GM21390 (cell line): Measurements from ENCODE around the gene FGF14.

Experiments used
- ATAC-seq: cut with Tn5 transposase; IDR thresholded peaks from one replicate; pipeline ENCODE4 v1.9.1; 2021; ENCODE audit not compliant: unreplicated experiment

FGF14 gene

GRCh38 chr13:102198418-102199311 is 203.2 kb downstream of the FGF14 start:
- no peak for ATAC-seq

DNA sequence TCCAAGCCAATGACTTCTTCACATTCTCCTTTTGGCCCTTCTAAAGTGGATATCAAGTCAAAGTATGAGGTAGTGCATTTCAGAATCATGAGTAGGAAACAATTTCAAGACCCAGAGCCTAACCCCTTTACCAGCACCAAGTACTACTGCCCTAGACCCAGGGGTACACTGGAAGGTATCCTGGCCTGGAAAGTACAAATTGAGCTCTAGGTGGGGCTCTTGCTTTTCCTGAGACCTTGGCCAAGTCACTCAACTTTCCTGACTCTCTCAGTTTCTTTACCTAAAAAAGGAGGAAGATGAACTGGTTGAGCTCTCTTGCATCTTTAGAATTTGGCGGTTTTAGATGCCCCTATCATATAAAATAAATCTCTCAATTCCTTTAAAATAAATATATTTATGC is 204.7 kb downstream of the FGF14 start:
- ATAC-seq, result no peak

DNA sequence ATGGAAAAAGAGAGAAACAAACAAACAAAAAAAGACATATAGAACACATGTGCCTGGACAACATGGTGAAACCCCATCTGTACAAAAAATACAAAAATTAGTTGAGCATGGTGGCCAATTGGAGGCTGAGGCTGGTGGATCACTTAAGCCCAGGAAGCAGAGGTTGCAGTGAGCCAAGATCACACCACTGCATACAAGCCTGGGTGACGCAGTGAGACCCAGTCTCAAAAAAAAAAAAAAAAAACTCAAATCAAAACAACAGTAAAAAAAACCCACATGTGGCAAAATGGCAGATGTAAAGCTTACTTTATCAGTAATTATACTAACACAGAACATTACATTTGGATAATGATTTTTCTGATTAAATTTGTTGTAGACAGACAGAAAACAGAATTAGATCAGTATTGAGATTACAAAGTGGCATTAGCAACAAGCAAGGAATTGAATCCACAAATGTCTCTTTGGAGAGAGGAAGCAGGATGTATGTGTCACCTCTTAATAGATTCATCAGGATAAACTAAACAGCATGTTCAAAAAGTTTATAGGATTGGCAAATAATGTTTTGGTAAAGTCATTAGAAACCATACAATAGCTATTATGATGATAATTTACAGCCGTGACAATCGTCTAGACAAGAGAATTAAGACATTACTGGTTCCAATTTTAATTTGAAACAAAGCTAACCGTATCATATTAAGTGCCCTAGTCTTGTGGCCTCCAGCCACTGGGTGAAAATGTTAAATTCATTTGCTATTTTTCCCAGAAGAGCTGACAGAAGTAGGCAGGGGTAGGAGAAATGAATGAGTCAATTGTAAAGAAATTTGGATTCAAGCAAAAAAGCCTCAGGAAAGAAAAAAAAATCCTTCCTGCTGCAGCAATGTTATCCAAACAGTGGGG is 206.0 kb downstream of the FGF14 start:
- no peak for ATAC-seq

DNA sequence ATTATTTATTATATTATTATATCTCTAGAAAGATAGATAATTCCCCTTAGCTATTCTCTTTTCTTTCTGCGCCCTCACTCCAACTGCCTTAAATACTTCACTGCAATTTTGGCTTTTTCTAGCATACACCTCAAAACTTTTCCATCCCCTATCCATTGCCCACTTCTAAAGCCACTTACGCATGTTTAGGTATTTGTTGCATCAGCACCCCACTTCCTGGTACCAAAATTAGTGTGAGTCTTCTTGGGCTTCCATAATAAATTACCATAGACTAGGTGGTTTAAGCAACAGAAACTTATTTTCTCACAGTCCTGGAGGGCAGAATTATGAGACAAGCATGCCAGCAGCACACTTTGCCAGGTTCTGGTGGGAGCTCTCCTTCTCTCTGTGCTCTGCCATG is 209.0 kb downstream of the FGF14 start:
- ATAC-seq, result no peak

- ATAC-seq, result no peak
Measured at GRCh38 chr13:102191951-102192502, 209.8 kb downstream of the FGF14 start.

GRCh38 chr13:102190930-102191329 is 210.9 kb downstream of the FGF14 start:
- ATAC-seq, result no peak

DNA sequence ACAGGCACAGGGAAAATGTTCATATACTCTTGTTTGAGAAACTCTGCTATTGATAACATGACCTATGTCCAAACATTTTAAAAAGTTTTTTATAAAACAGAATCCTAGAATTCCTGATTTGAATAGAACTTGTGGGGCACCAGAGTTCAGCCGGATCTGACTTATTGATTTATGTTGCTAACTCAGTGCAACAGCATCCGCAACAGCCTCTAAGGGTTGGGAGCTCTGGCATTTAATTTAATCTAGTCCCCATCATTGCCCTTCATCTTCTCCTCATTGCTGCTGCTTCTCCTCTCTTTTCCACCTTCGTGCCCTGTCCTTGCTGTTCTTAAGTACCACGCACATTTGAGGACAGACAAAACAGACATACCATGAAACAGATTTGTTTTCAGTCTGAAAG is 214.5 kb downstream of the FGF14 start:
- no peak for ATAC-seq

DNA sequence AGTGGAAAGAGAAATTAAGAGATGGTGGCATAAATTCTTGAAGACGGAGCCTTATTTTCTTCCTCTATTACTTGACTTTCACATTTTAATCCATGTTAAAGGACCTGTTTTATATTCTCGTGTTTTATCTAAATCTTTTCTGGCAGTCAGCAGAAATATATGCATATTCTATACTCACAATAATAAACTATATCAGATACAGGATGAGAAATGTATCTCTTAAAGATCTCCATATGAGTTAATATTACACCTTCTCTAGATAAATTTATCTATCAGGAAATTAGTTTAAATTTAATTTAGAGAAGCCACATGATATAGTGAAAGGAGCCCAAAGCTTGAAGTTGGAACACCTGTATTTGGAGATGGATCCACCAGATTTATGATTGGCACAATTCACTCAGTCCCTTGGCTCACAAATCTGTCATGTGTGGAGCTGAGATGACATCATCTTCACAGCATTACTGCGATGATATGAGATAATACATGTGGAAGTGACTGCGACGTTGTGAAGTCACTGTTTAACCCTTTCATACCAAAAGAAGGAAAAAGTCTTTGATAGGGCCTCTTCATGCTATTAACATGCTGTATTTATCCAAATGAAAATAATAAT is 216.4 kb downstream of the FGF14 start:
- ATAC-seq, result no peak

DNA sequence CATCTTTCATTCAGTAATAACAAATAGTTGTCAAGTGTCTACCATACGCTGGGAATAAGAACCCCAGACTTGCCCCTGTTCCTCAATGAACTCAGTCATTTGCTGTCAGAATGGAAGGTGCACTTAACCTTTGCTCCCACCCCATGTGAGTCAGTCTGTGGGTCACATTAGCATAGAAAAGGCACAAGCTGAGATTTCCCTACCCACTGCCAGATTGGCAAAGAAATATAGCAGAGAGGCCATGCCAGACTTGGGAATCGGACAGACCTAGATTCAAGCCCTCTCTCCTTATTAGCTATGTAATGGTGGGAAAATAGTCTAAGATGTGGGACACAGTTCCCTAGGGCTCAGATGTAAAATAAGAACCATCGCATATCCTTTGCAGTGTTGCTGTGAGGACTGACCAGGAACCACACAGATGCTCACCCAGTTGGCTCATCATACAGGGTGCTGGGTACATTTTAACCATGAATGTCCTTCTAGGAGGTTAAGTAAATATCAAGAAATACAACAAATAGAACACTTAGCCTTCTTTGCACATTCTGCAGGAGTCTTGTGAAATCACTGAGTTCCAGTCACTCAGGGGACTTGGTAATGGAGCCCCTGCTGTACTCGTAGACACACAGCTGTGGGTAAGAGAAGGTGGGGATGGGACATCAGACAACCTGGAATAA is 218.2 kb downstream of the FGF14 start:
- no peak for ATAC-seq

DNA sequence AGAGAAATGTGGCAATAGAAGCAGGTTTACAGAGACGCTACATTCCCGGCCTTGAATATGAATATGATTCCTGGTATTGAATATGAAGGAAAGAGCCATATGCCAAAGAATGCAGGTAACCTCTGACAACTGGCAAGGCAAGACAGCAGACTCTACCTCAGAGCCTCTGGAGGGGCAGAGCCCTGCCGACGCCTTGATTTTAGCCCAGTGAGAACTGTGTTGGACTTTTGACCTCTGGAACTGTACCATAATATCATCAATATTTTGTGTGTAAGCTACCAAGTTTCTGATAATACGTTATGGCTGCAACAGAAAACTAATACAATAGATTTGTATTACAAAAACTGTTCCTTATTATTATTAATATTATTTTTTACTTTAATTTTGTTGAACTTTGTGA is 219.7 kb downstream of the FGF14 start:
- ATAC-seq, result no peak

- no peak for ATAC-seq
Measured at GRCh38 chr13:102177431-102177830, 224.4 kb downstream of the FGF14 start.

DNA sequence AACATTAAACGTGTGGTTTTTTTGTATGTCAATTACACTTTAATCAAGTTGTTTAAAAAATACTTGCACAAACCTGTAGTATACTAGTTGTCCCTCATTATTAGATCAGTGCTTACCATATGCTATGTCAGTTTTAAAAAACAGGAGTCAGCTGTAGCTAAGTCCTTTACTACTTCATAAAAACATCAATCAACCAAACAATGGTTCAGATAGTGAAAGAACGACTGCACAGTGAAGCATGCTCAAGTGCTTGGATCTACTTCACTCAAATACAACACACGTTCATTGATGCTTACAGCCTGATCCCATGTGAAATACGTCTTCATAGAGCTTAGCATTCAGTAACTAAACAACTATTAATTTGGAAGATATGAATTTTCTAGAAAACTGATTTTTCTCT is 225.0 kb downstream of the FGF14 start:
- no peak for ATAC-seq

DNA sequence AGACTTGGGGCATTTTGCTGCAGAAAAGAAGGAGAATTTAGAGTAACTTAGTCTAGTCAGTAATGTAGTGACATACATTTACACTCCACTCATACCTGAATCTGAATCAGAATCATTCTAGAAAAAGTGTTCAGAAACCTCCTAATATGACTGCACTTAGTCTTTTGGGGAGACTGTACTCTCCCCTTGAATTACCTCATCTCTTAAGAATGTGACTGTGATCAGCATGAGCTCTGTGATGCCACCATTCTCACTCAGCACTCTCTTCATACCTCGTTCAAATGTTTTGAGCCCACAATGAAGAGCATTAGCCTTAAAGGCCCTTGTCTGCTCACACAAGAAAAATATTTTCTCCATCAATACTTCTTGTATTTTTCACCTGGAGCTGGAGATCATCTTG is 229.4 kb downstream of the FGF14 start:
- ATAC-seq, result no peak

DNA sequence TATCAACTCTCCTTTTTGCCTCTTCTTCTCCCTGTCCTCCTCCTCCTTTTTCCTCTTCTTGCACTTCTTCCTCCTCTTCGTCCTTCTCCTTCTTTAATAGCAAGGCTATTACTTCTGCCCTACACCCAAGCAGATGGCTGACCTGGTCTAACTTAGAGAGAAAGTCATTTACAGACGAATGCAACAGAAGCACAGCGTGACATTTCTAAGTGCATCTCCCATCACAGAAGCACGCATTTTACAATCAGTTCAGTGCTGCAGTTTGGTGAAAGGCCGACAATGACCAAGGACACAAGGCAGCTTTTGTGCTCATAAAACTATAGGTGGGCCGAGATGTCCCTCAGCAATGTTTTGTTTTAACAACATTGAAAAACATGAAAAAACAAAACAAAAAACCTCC is 231.5 kb downstream of the FGF14 start:
- no peak for ATAC-seq

- no peak for ATAC-seq
Measured at GRCh38 chr13:102169471-102170015, 232.3 kb downstream of the FGF14 start.

DNA sequence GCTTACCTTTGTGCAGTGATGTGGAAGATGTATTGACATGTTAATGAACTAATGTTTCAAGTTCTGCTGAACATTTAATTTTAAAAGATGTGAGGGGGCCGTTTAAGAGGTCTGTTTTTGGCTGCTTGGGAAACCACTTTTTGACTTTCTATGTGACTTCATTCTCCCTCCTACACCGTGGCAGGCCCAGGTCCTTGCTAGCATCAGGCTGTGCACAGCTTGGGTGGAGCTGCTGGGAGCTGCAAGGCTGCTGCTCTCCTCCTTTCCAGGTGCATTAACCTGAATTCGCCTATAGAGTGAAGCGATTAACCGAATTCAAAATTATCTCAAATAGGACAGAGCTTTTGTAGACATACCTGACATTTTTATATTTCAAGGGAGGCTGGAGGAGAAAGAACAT is 249.1 kb downstream of the FGF14 start:
- no peak for ATAC-seq

DNA sequence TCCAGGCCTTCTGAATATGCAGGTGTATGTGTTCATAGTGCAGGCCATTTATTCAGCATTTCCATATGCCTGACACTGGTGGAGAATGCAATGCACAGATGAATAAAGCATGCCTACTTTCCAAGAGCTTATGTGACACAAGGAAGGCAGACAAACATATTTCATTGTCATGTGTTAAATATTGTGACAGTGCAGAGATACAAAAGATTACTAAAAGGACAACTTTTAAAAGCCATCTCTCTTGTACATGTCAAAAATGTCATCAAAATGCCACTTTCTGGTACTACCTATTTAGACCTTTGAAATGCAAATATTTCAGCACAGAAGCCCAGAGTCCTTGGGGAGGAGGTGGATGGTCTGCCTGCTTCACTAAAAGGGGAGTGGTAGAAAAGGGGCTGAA is 254.5 kb downstream of the FGF14 start:
- ATAC-seq, result no peak

DNA sequence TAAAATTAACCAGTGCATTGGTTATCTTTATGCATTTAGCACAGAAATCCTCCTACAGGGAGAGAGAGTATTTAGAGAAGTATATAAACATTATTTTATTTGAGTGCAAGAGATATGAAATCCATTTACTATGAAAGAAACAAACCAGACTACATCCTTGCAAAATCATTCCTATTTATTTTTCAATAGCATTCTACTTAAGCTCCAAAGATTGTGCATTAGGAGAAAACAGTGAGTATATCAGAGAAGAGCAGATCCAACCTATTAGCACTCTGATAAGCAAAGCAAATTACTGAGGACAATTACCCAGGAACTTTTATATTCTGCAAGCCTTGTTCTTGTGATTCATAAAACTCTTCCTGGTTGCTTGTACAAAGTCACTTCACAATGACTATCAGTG is 256.1 kb downstream of the FGF14 start:
- ATAC-seq, result no peak

- no peak for ATAC-seq
Measured at GRCh38 chr13:102142473-102142826, 259.4 kb downstream of the FGF14 start.

DNA sequence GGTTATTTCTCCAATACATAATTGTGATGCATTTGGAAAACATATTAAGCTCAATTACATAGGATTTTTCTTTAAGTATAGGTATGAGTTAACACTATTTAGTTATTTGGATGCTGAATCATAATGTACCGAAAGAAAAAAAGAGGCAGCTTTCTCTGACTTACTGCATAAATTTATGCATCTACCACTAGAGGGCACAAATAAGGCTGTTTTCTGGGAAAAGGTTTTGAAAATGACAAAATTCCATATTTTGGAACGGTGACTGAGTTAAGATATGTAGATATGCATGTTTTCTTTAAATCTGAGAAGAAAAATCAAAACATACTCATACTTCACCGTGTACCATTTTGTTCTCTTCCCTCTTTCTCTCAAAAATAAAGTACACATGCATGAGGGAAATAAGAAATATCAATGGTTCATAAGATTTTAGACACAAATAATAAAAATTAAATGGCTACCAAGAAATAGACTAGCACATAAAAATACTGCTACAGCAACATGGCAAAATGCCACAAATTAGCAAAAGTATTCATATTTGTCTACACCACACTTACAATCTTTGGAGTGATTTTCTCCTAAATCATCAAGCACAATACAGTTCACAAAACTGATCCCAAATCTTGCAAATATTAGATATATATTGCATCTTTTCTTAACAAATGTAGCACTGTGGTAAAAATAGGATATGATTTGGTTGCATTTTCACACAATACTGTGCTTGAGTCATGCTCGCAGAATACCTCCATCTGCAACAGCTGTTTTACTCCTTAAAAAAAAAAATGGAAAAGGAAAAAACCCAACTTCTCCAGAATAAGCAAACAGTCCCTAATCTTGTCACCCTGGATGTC is 260.0 kb downstream of the FGF14 start:
- no peak for ATAC-seq
